Measurements from ENCODE around the gene FAM50B.

FAM50B gene

GRCh38 chr6:3809515-3809891 lies 39.7 kb upstream of the FAM50B start:
- Histone ChIP-seq H3K9ac (ENCODE audit: low read depth, low read length) (no peak overlapping the region), H3K9me3 (ENCODE audit: control insufficient read depth, insufficient read depth, low read length) (no peaks in the 10 kb centered on the region), H3K36me3 (ENCODE audit: control insufficient read depth, insufficient read depth, low read length) (no peaks in the 10 kb centered on the region), H3K4me3 (ENCODE audit: low read depth, low read length) (no peak overlapping the region), H3K27me3 (ENCODE audit: control insufficient read depth, insufficient read depth, low read length) (no peaks in the 10 kb centered on the region), H3K4me1 (ENCODE audit: control insufficient read depth, insufficient read depth, low read length) (no peaks in the 10 kb centered on the region)

- no peaks in the 10 kb centered on the region for H3K27me3 ChIP-seq (ENCODE audit: control insufficient read depth, insufficient read depth, low read length)
- no peaks in the 10 kb centered on the region for H3K36me3 ChIP-seq (ENCODE audit: control insufficient read depth, insufficient read depth, low read length)
- H3K9ac ChIP-seq (ENCODE audit: low read depth, low read length): no peak overlapping the region
- no peaks in the 10 kb centered on the region for H3K9me3 ChIP-seq (ENCODE audit: control insufficient read depth, insufficient read depth, low read length)
- no peak overlapping the region for H3K4me3 ChIP-seq (ENCODE audit: low read depth, low read length)
- no peaks in the 10 kb centered on the region for H3K4me1 ChIP-seq (ENCODE audit: control insufficient read depth, insufficient read depth, low read length)
Measured at GRCh38 chr6:3809982-3810381, 39.2 kb upstream of the FAM50B start.

GRCh38 chr6:3811191-3811590 lies 38.0 kb upstream of the FAM50B start:
- Histone ChIP-seq H3K4me3 (ENCODE audit: low read depth, low read length) (no peak overlapping the region), H3K9me3 (ENCODE audit: control insufficient read depth, insufficient read depth, low read length) (no peaks in the 10 kb centered on the region), H3K9ac (ENCODE audit: low read depth, low read length) (no peak overlapping the region), H3K4me1 (ENCODE audit: control insufficient read depth, insufficient read depth, low read length) (no peaks in the 10 kb centered on the region), H3K27me3 (ENCODE audit: control insufficient read depth, insufficient read depth, low read length) (no peaks in the 10 kb centered on the region), H3K36me3 (ENCODE audit: control insufficient read depth, insufficient read depth, low read length) (no peaks in the 10 kb centered on the region)

GRCh38 chr6:3812596-3812995 lies 36.6 kb upstream of the FAM50B start:
- H3K4me3 ChIP-seq (ENCODE audit: low read depth, low read length): no peak overlapping the region
- H3K27me3 ChIP-seq (ENCODE audit: control insufficient read depth, insufficient read depth, low read length): no peaks in the 10 kb centered on the region
- H3K9ac ChIP-seq (ENCODE audit: low read depth, low read length): no peak overlapping the region
- no peaks in the 10 kb centered on the region for H3K36me3 ChIP-seq (ENCODE audit: control insufficient read depth, insufficient read depth, low read length)
- H3K9me3 ChIP-seq (ENCODE audit: control insufficient read depth, insufficient read depth, low read length): no peaks in the 10 kb centered on the region
- H3K4me1 ChIP-seq (ENCODE audit: control insufficient read depth, insufficient read depth, low read length): no peaks in the 10 kb centered on the region

- peaks cover 3% of the 10 kb centered on the region for H3K4me1 ChIP-seq (ENCODE audit: control insufficient read depth, insufficient read depth, low read length)
- H3K36me3 ChIP-seq (ENCODE audit: control insufficient read depth, insufficient read depth, low read length): no peaks in the 10 kb centered on the region
- H3K9me3 ChIP-seq (ENCODE audit: control insufficient read depth, insufficient read depth, low read length): no peaks in the 10 kb centered on the region
- H3K9ac ChIP-seq (ENCODE audit: low read depth, low read length): no peak overlapping the region
- no peaks in the 10 kb centered on the region for H3K27me3 ChIP-seq (ENCODE audit: control insufficient read depth, insufficient read depth, low read length)
- no peak overlapping the region for H3K4me3 ChIP-seq (ENCODE audit: low read depth, low read length)
Measured at GRCh38 chr6:3813150-3813780, 35.9 kb upstream of the FAM50B start.

GRCh38 chr6:3813918-3814317 lies 35.3 kb upstream of the FAM50B start:
- H3K9ac ChIP-seq (ENCODE audit: low read depth, low read length): no peak overlapping the region
- no peak overlapping the region for H3K4me3 ChIP-seq (ENCODE audit: low read depth, low read length)
- peaks cover 4% of the 10 kb centered on the region for H3K4me1 ChIP-seq (ENCODE audit: control insufficient read depth, insufficient read depth, low read length)
- H3K27me3 ChIP-seq (ENCODE audit: control insufficient read depth, insufficient read depth, low read length): no peaks in the 10 kb centered on the region
- no peaks in the 10 kb centered on the region for H3K36me3 ChIP-seq (ENCODE audit: control insufficient read depth, insufficient read depth, low read length)
- no peaks in the 10 kb centered on the region for H3K9me3 ChIP-seq (ENCODE audit: control insufficient read depth, insufficient read depth, low read length)

- no peak overlapping the region for H3K9ac ChIP-seq (ENCODE audit: low read depth, low read length)
- no peaks in the 10 kb centered on the region for H3K36me3 ChIP-seq (ENCODE audit: control insufficient read depth, insufficient read depth, low read length)
- H3K9me3 ChIP-seq (ENCODE audit: control insufficient read depth, insufficient read depth, low read length): no peaks in the 10 kb centered on the region
- no peaks in the 10 kb centered on the region for H3K27me3 ChIP-seq (ENCODE audit: control insufficient read depth, insufficient read depth, low read length)
- H3K4me3 ChIP-seq (ENCODE audit: low read depth, low read length): no peak overlapping the region
- H3K4me1 ChIP-seq (ENCODE audit: control insufficient read depth, insufficient read depth, low read length): peaks cover 4% of the 10 kb centered on the region
Measured at GRCh38 chr6:3814539-3814938, 34.6 kb upstream of the FAM50B start.

- Histone ChIP-seq H3K4me1 (ENCODE audit: control insufficient read depth, insufficient read depth, low read length) (peaks cover 6% of the 10 kb centered on the region), H3K27me3 (ENCODE audit: control insufficient read depth, insufficient read depth, low read length) (no peaks in the 10 kb centered on the region)
Measured at GRCh38 chr6:3816251-3816650, 32.9 kb upstream of the FAM50B start.

GRCh38 chr6:3819161-3820110 lies 29.7 kb upstream of the FAM50B start:
- H3K4me1 ChIP-seq (ENCODE audit: control insufficient read depth, insufficient read depth, low read length): peaks cover 11% of the 10 kb centered on the region
- peaks cover 4% of the 10 kb centered on the region for H3K27me3 ChIP-seq (ENCODE audit: control insufficient read depth, insufficient read depth, low read length)
- no peak overlapping the region for H3K9ac ChIP-seq (ENCODE audit: low read depth, low read length)

More at GRCh38 chr6:3816251-3816650, 32.9 kb upstream of the FAM50B start:
- H3K9me3 ChIP-seq (ENCODE audit: control insufficient read depth, insufficient read depth, low read length): no peaks in the 10 kb centered on the region
- no peaks in the 10 kb centered on the region for H3K36me3 ChIP-seq (ENCODE audit: control insufficient read depth, insufficient read depth, low read length)
- no peak overlapping the region for H3K9ac ChIP-seq (ENCODE audit: low read depth, low read length)
- H3K4me3 ChIP-seq (ENCODE audit: low read depth, low read length): no peak overlapping the region

GRCh38 chr6:3820563-3820962 lies 28.6 kb upstream of the FAM50B start:
- Histone ChIP-seq H3K4me3 (ENCODE audit: low read depth, low read length) (no peak overlapping the region), H3K36me3 (ENCODE audit: control insufficient read depth, insufficient read depth, low read length) (no peaks in the 10 kb centered on the region), H3K4me1 (ENCODE audit: control insufficient read depth, insufficient read depth, low read length) (peaks cover 11% of the 10 kb centered on the region), H3K9me3 (ENCODE audit: control insufficient read depth, insufficient read depth, low read length) (no peaks in the 10 kb centered on the region), H3K27me3 (ENCODE audit: control insufficient read depth, insufficient read depth, low read length) (peaks cover 4% of the 10 kb centered on the region), H3K9ac (ENCODE audit: low read depth, low read length) (no peak overlapping the region)

More at GRCh38 chr6:3819161-3820110, 29.7 kb upstream of the FAM50B start:
- no peaks in the 10 kb centered on the region for H3K36me3 ChIP-seq (ENCODE audit: control insufficient read depth, insufficient read depth, low read length)
- H3K4me3 ChIP-seq (ENCODE audit: low read depth, low read length): no peak overlapping the region
- H3K9me3 ChIP-seq (ENCODE audit: control insufficient read depth, insufficient read depth, low read length): no peaks in the 10 kb centered on the region

- Histone ChIP-seq H3K9ac (ENCODE audit: low read depth, low read length) (no peak overlapping the region), H3K27me3 (ENCODE audit: control insufficient read depth, insufficient read depth, low read length) (peaks cover 4% of the 10 kb centered on the region), H3K4me1 (ENCODE audit: control insufficient read depth, insufficient read depth, low read length) (peaks cover 13% of the 10 kb centered on the region), H3K9me3 (ENCODE audit: control insufficient read depth, insufficient read depth, low read length) (no peaks in the 10 kb centered on the region), H3K4me3 (ENCODE audit: low read depth, low read length) (no peak overlapping the region), H3K36me3 (ENCODE audit: control insufficient read depth, insufficient read depth, low read length) (no peaks in the 10 kb centered on the region)
Measured at GRCh38 chr6:3822747-3823445, 26.3 kb upstream of the FAM50B start.

All from iPS-15b (cell line).